Measurements from ENCODE around the gene C1QL1.
"Not testable (repeated sequence)": the region's sequence is repeated elsewhere in the genome, so short reads cannot be mapped to it uniquely, and the experiment has no call there.

C1QL1 gene

GRCh38 chr17:44959821-44960531, 8.1 kb downstream of the C1QL1 start:
- no peak for FAIRE-seq

GRCh38 chr17:44956998-44957981, 10.8 kb downstream of the C1QL1 start:
- FAIRE-seq, result no peak

GRCh38 chr17:44955674-44956425, 12.3 kb downstream of the C1QL1 start:
- no peak for FAIRE-seq

- FAIRE-seq, result no peak
Observed at GRCh38 chr17:44952946-44953475, 15.1 kb downstream of the C1QL1 start.

- no peak for FAIRE-seq
Observed at GRCh38 chr17:44948315-44948795, 19.7 kb downstream of the C1QL1 start.

GRCh38 chr17:44947461-44948314, 20.4 kb downstream of the C1QL1 start, which contains the start of gene KIF18B:
TSS of gene KIF18B (minus strand) at chr17:44947773. CDS start at chr17:44936344, 11,429 bp downstream.
- FAIRE-seq, result peak; percentile 23

- FAIRE-seq, result not testable (repeated sequence)
Observed at GRCh38 chr17:44945652-44946051, 22.5 kb downstream of the C1QL1 start.

- FAIRE-seq, result no peak
Observed at GRCh38 chr17:44942456-44942855, 25.6 kb downstream of the C1QL1 start.

GRCh38 chr17:44941712-44942331, 26.3 kb downstream of the C1QL1 start:
- FAIRE-seq, result no peak

- FAIRE-seq, result no peak
Observed at GRCh38 chr17:44940768-44941167, 27.3 kb downstream of the C1QL1 start.

GRCh38 chr17:44940317-44940716, 27.8 kb downstream of the C1QL1 start:
- FAIRE-seq, result no peak

GRCh38 chr17:44935116-44935515, 33.0 kb downstream of the C1QL1 start:
- FAIRE-seq, result no peak

- no peak for FAIRE-seq
Observed at GRCh38 chr17:44934745-44935105, 33.4 kb downstream of the C1QL1 start.

- FAIRE-seq, result no peak
Observed at GRCh38 chr17:44933824-44934744, 34.0 kb downstream of the C1QL1 start.

GRCh38 chr17:44932787-44933097, 35.4 kb downstream of the C1QL1 start:
- FAIRE-seq, result no peak

GRCh38 chr17:44932096-44932786, 35.9 kb downstream of the C1QL1 start:
- no peak for FAIRE-seq

- no peak for FAIRE-seq
Observed at GRCh38 chr17:44931376-44931775, 36.7 kb downstream of the C1QL1 start.

GRCh38 chr17:44930667-44931066, 37.4 kb downstream of the C1QL1 start:
- FAIRE-seq, result no peak

GRCh38 chr17:44928950-44929720, 39.0 kb downstream of the C1QL1 start:
- no peak for FAIRE-seq

All from TTC549 (cell line).